Measurements from ENCODE around the gene MAN1C1.

MAN1C1 gene

GRCh38 chr1:25689686-25690381, 73.2 kb downstream of the MAN1C1 start:
- H3K36me3 ChIP-seq (ENCODE audit: low read length): no peaks in the 10 kb centered on the region
- H3K9me2 ChIP-seq (replicated peaks; ENCODE audit: insufficient read depth, low read length): no peaks in the 10 kb centered on the region
- no peak for TF ChIP-seq CTCF (IDR thresholded peaks at IDR 0.05; ENCODE audit: insufficient read depth, low read length, poor library complexity, severe bottlenecking)
- no peak for TF ChIP-seq EZH2phosphoT487 (conservative IDR thresholded peaks at IDR 0.05; ENCODE audit: low read length)
- no peak overlapping the region for H3K4me3 ChIP-seq (ENCODE audit: insufficient read depth, low read length, poor library complexity, severe bottlenecking)
- H3F3A ChIP-seq (ENCODE audit: insufficient read depth): no peaks in the 10 kb centered on the region
- H4K20me1 ChIP-seq (ENCODE audit: low read depth, low read length): no peaks in the 10 kb centered on the region
- H3K9me3 ChIP-seq (ENCODE audit: insufficient read depth, low read length): no peaks in the 10 kb centered on the region
- H3K79me2 ChIP-seq (ENCODE audit: insufficient read depth, low read length): no peaks in the 10 kb centered on the region
- H2AFZ ChIP-seq (ENCODE audit: low read depth, low read length, severe bottlenecking): no peak overlapping the region
- no peak overlapping the region for H3K9ac ChIP-seq (ENCODE audit: low read length)
- H3K27me3 ChIP-seq (ENCODE audit: low read length): no peaks in the 10 kb centered on the region
- H3K27ac ChIP-seq (ENCODE audit: low read depth, low read length): no peak overlapping the region
- no peak overlapping the region for H3K4me2 ChIP-seq (ENCODE audit: low read depth, low read length, poor library complexity, severe bottlenecking)

DNA sequence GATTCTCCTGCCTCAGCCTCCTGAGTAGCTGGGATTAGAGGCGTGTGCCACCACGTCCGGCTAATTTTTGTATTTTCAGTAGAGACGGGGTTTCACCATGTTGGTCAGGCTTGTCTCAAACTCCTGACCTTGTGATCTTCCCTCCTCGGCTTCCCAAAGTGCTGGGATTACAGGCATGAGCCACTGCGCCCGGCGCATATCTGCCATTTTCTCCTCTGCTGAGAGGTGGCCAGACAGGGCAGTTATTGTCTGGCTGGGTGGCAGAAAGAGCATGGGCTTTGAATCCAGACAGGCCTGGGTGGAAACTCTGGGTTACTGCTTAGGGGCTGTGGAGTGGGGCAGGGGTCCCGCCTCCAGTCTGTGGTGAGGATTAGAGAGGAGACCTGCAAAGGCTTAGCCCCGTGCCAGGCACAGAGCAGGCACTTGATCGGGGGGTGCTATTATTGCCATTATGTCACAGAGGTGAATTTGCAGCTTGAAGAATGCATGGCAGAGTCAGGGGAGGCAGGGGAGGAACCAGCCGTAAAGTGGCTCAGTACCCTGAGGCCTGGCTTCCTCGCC, 73.9 kb downstream of the MAN1C1 start:
- no peak for TF ChIP-seq CTCF (IDR thresholded peaks at IDR 0.05; ENCODE audit: insufficient read depth, low read length, poor library complexity, severe bottlenecking)
- no peak for TF ChIP-seq EZH2phosphoT487 (conservative IDR thresholded peaks at IDR 0.05; ENCODE audit: low read length)
- Histone ChIP-seq H3K27ac (ENCODE audit: low read depth, low read length) (no peak overlapping the region), H3K4me3 (ENCODE audit: insufficient read depth, low read length, poor library complexity, severe bottlenecking) (no peak overlapping the region), H3K9ac (ENCODE audit: low read length) (no peak overlapping the region), H3K4me2 (ENCODE audit: low read depth, low read length, poor library complexity, severe bottlenecking) (no peak overlapping the region), H3K79me2 (ENCODE audit: insufficient read depth, low read length) (no peaks in the 10 kb centered on the region), H2AFZ (ENCODE audit: low read depth, low read length, severe bottlenecking) (no peak overlapping the region), H3K9me2 (replicated peaks; ENCODE audit: insufficient read depth, low read length) (no peaks in the 10 kb centered on the region), H4K20me1 (ENCODE audit: low read depth, low read length) (no peaks in the 10 kb centered on the region), H3K9me3 (ENCODE audit: insufficient read depth, low read length) (no peaks in the 10 kb centered on the region), H3F3A (ENCODE audit: insufficient read depth) (no peaks in the 10 kb centered on the region), H3K36me3 (ENCODE audit: low read length) (no peaks in the 10 kb centered on the region), H3K27me3 (ENCODE audit: low read length) (no peaks in the 10 kb centered on the region)

GRCh38 chr1:25691211-25691610, 74.6 kb downstream of the MAN1C1 start:
- H3K4me3 ChIP-seq (ENCODE audit: insufficient read depth, low read length, poor library complexity, severe bottlenecking): no peak overlapping the region
- no peaks in the 10 kb centered on the region for H3K27me3 ChIP-seq (ENCODE audit: low read length)
- no peak for TF ChIP-seq EZH2phosphoT487 (conservative IDR thresholded peaks at IDR 0.05; ENCODE audit: low read length)
- TF ChIP-seq CTCF (IDR thresholded peaks at IDR 0.05; ENCODE audit: insufficient read depth, low read length, poor library complexity, severe bottlenecking): no peak
- no peaks in the 10 kb centered on the region for H3K36me3 ChIP-seq (ENCODE audit: low read length)
- no peak overlapping the region for H3K9ac ChIP-seq (ENCODE audit: low read length)
- no peak overlapping the region for H2AFZ ChIP-seq (ENCODE audit: low read depth, low read length, severe bottlenecking)
- H3K9me2 ChIP-seq (replicated peaks; ENCODE audit: insufficient read depth, low read length): no peaks in the 10 kb centered on the region
- H3K79me2 ChIP-seq (ENCODE audit: insufficient read depth, low read length): no peaks in the 10 kb centered on the region
- no peak overlapping the region for H3K4me2 ChIP-seq (ENCODE audit: low read depth, low read length, poor library complexity, severe bottlenecking)
- no peaks in the 10 kb centered on the region for H3K9me3 ChIP-seq (ENCODE audit: insufficient read depth, low read length)
- no peak overlapping the region for H3K27ac ChIP-seq (ENCODE audit: low read depth, low read length)
- no peaks in the 10 kb centered on the region for H3F3A ChIP-seq (ENCODE audit: insufficient read depth)
- H4K20me1 ChIP-seq (ENCODE audit: low read depth, low read length): no peaks in the 10 kb centered on the region
